Measurements from ENCODE around the gene AMOTL1. TPM values are rescaled to one million over a fixed set of nuclear protein-coding genes. Genes with fewer than 3 reads are reported as not detected.

AMOTL1 gene
- total RNA-seq, 5 donors from 2014 or later (not counting 1 experiment from before 2014, with no cell fraction given): 0.07 to 1.2 (median 0.35) TPM

- Mint-ChIP-seq H3K36me3 (no peaks in the 10 kb centered on the region), H3K4me3 (peak overlapping the region; percentile 40 to 67 (median 49)), H3K27ac (no peak overlapping the region), H3K27me3 (peaks cover 31 to 42% of the 10 kb centered on the region in 2 donors), H3K4me1 (peaks cover 14% of the 10 kb centered on the region in 3 donors), H3K9me3 (no peaks in the 10 kb centered on the region)
- Histone ChIP-seq H3K36me3 (ENCODE audit: control insufficient read depth in 2 of 2, extremely low read depth in 1 of 2, insufficient read depth in 1 of 2, low read length in 1 of 2) (no peaks in the 10 kb centered on the region), H3K27ac (ENCODE audit: low read length) (no peak overlapping the region), H3K27me3 (replicated peaks in 1 of 2; ENCODE audit: control insufficient read depth in 2 of 2, extremely low read depth in 1 of 2, insufficient read depth in 2 of 2, low read length in 1 of 2) (peaks cover 12 to 35% of the 10 kb centered on the region in 2 experiments), H3K9me3 (no peaks in the 10 kb centered on the region), H3K4me3 (ENCODE audit: control insufficient read depth in 1 of 2, extremely low read depth in 1 of 2, low read length in 1 of 2) (peak overlapping the region in 1 of 2 donors; percentile 79), H3K4me1 (ENCODE audit: control insufficient read depth in 1 of 2, extremely low read depth in 1 of 2, insufficient read depth in 2 of 2, low read length in 2 of 2) (peaks cover 8 to 9% of the 10 kb centered on the region in 2 experiments)
- DNase-seq (peak in 1 of 35 experiments; percentile 5), ATAC-seq (replicated peaks in 1 of 4) (peak in 1 of 4 experiments; percentile 41)
- WGBS (ENCODE audit: insufficient coverage): 3% methylated on average over 23 of the region's 35 CpGs
- ChIA-PET POLR2A (interaction anchor here in 1 of 2 donors (0.7 kb wide), 1 partner anchor 582 kb away, joined by 3 read pairs; no protein-coding TSS in a partner anchor), CTCF (no interaction called here)
These were observed 27.0 kb upstream of the AMOTL1 start for GRCh38 chr11:94741022-94741679.

- Mint-ChIP-seq H3K36me3 (no peaks in the 10 kb centered on the region), H3K4me1 (peaks cover 14% of the 10 kb centered on the region in 3 donors), H3K9me3 (no peaks in the 10 kb centered on the region), H3K27ac (no peak overlapping the region), H3K27me3 (peaks cover 41 to 48% of the 10 kb centered on the region in 2 donors), H3K4me3 (no peak overlapping the region)
- no peak for ATAC-seq (replicated peaks in 1 of 4)
- H3K4me3 ChIP-seq (ENCODE audit: control insufficient read depth in 1 of 2, extremely low read depth in 1 of 2, low read length in 1 of 2): no peak overlapping the region
- no CpG with 5 or more reads among the region's 2 CpGs for whole genome bisulfite sequencing (ENCODE audit: insufficient coverage)
- H3K27ac ChIP-seq (ENCODE audit: low read length): no peak overlapping the region
- ChIA-PET POLR2A (no interaction called here), CTCF (no interaction called here)
- H3K36me3 ChIP-seq (ENCODE audit: control insufficient read depth in 2 of 2, extremely low read depth in 1 of 2, insufficient read depth in 1 of 2, low read length in 1 of 2): no peaks in the 10 kb centered on the region
- H3K9me3 ChIP-seq: no peaks in the 10 kb centered on the region
- peaks cover 12 to 36% of the 10 kb centered on the region in 2 experiments for H3K27me3 ChIP-seq (replicated peaks in 1 of 2; ENCODE audit: control insufficient read depth in 2 of 2, extremely low read depth in 1 of 2, insufficient read depth in 2 of 2, low read length in 1 of 2)
- H3K4me1 ChIP-seq (ENCODE audit: control insufficient read depth in 1 of 2, extremely low read depth in 1 of 2, insufficient read depth in 2 of 2, low read length in 2 of 2): peaks cover 8 to 9% of the 10 kb centered on the region in 2 experiments
- DNase-seq: no peak
These were observed 25.5 kb upstream of the AMOTL1 start for GRCh38 chr11:94742665-94743064.

GRCh38 chr11:94746721-94747120 lies 21.4 kb upstream of the AMOTL1 start:
- CTCF ChIA-PET: no interaction called here
- peaks cover 53 to 55% of the 10 kb centered on the region in 2 donors for H3K27me3 Mint-ChIP-seq
- POLR2A ChIA-PET: no interaction called here
- no peak overlapping the region for H3K4me3 Mint-ChIP-seq
- H3K9me3 Mint-ChIP-seq: no peaks in the 10 kb centered on the region
- no peak overlapping the region for H3K27ac Mint-ChIP-seq
- Histone ChIP-seq H3K27ac (ENCODE audit: low read length) (no peak overlapping the region), H3K4me1 (ENCODE audit: control insufficient read depth in 1 of 2, extremely low read depth in 1 of 2, insufficient read depth in 2 of 2, low read length in 2 of 2) (peaks cover 0 to 1% of the 10 kb centered on the region in 2 experiments), H3K4me3 (ENCODE audit: control insufficient read depth in 1 of 2, extremely low read depth in 1 of 2, low read length in 1 of 2) (no peak overlapping the region), H3K9me3 (no peaks in the 10 kb centered on the region), H3K27me3 (replicated peaks in 1 of 2; ENCODE audit: control insufficient read depth in 2 of 2, extremely low read depth in 1 of 2, insufficient read depth in 2 of 2, low read length in 1 of 2) (peaks cover 4 to 18% of the 10 kb centered on the region in 2 experiments), H3K36me3 (ENCODE audit: control insufficient read depth in 2 of 2, extremely low read depth in 1 of 2, insufficient read depth in 1 of 2, low read length in 1 of 2) (no peaks in the 10 kb centered on the region)
- no peaks in the 10 kb centered on the region for H3K36me3 Mint-ChIP-seq
- peaks cover 4 to 5% (median 4%) of the 10 kb centered on the region in 3 donors for H3K4me1 Mint-ChIP-seq
- 67% methylated on average over 3 of the region's 3 CpGs for WGBS (ENCODE audit: insufficient coverage)
- ATAC-seq (replicated peaks in 1 of 4): no peak
- no peak for DNase-seq

- Histone ChIP-seq H3K4me1 (ENCODE audit: control insufficient read depth in 1 of 2, extremely low read depth in 1 of 2, insufficient read depth in 2 of 2, low read length in 2 of 2) (no peaks in the 10 kb centered on the region), H3K27me3 (replicated peaks in 1 of 2; ENCODE audit: control insufficient read depth in 2 of 2, extremely low read depth in 1 of 2, insufficient read depth in 2 of 2, low read length in 1 of 2) (peaks cover 1 to 16% of the 10 kb centered on the region in 2 experiments), H3K36me3 (ENCODE audit: control insufficient read depth in 2 of 2, extremely low read depth in 1 of 2, insufficient read depth in 1 of 2, low read length in 1 of 2) (no peaks in the 10 kb centered on the region), H3K27ac (ENCODE audit: low read length) (no peak overlapping the region), H3K4me3 (ENCODE audit: control insufficient read depth in 1 of 2, extremely low read depth in 1 of 2, low read length in 1 of 2) (no peak overlapping the region), H3K9me3 (no peaks in the 10 kb centered on the region)
- no peak for ATAC-seq (replicated peaks in 1 of 4)
- peaks cover 0 to under 1% (median 0%) of the 10 kb centered on the region in 3 donors for H3K4me1 Mint-ChIP-seq
- DNase-seq: no peak
- no peak overlapping the region for H3K27ac Mint-ChIP-seq
- no peaks in the 10 kb centered on the region for H3K9me3 Mint-ChIP-seq
- H3K36me3 Mint-ChIP-seq: no peaks in the 10 kb centered on the region
- CTCF ChIA-PET: no interaction called here
- peaks cover 52 to 54% of the 10 kb centered on the region in 2 donors for H3K27me3 Mint-ChIP-seq
- H3K4me3 Mint-ChIP-seq: no peak overlapping the region
- POLR2A ChIA-PET: no interaction called here
These were observed 21.0 kb upstream of the AMOTL1 start for GRCh38 chr11:94747146-94747545.

- peaks cover 0 to 16% of the 10 kb centered on the region in 2 experiments for H3K27me3 ChIP-seq (replicated peaks in 1 of 2; ENCODE audit: control insufficient read depth in 2 of 2, extremely low read depth in 1 of 2, insufficient read depth in 2 of 2, low read length in 1 of 2)
These were observed 20.5 kb upstream of the AMOTL1 start for GRCh38 chr11:94747601-94748041.

GRCh38 chr11:94749369-94749768 lies 18.8 kb upstream of the AMOTL1 start:
- Histone ChIP-seq H3K27ac (ENCODE audit: low read length) (no peak overlapping the region), H3K36me3 (ENCODE audit: control insufficient read depth in 2 of 2, extremely low read depth in 1 of 2, insufficient read depth in 1 of 2, low read length in 1 of 2) (no peaks in the 10 kb centered on the region), H3K4me3 (ENCODE audit: control insufficient read depth in 1 of 2, extremely low read depth in 1 of 2, low read length in 1 of 2) (no peak overlapping the region), H3K9me3 (no peaks in the 10 kb centered on the region), H3K4me1 (ENCODE audit: control insufficient read depth in 1 of 2, extremely low read depth in 1 of 2, insufficient read depth in 2 of 2, low read length in 2 of 2) (no peaks in the 10 kb centered on the region), H3K27me3 (replicated peaks in 1 of 2; ENCODE audit: control insufficient read depth in 2 of 2, extremely low read depth in 1 of 2, insufficient read depth in 2 of 2, low read length in 1 of 2) (peaks cover 0 to 13% of the 10 kb centered on the region in 2 experiments)
- H3K9me3 Mint-ChIP-seq: no peaks in the 10 kb centered on the region
- no peaks in the 10 kb centered on the region for H3K4me1 Mint-ChIP-seq
- DNase-seq: no peak
- no peak overlapping the region for H3K27ac Mint-ChIP-seq
- no peaks in the 10 kb centered on the region for H3K36me3 Mint-ChIP-seq
- peaks cover 42 to 47% of the 10 kb centered on the region in 2 donors for H3K27me3 Mint-ChIP-seq
- POLR2A ChIA-PET: no interaction called here
- WGBS (ENCODE audit: insufficient coverage): 88% methylated on average over 2 of the region's 4 CpGs
- H3K4me3 Mint-ChIP-seq: no peak overlapping the region
- CTCF ChIA-PET: no interaction called here
- no peak for ATAC-seq (replicated peaks in 1 of 4)

More at GRCh38 chr11:94747601-94748041, 20.5 kb upstream of the AMOTL1 start:
- H3K27ac Mint-ChIP-seq: no peak overlapping the region
- Histone ChIP-seq H3K27ac (ENCODE audit: low read length) (no peak overlapping the region), H3K4me3 (ENCODE audit: control insufficient read depth in 1 of 2, extremely low read depth in 1 of 2, low read length in 1 of 2) (no peak overlapping the region), H3K36me3 (ENCODE audit: control insufficient read depth in 2 of 2, extremely low read depth in 1 of 2, insufficient read depth in 1 of 2, low read length in 1 of 2) (no peaks in the 10 kb centered on the region), H3K4me1 (ENCODE audit: control insufficient read depth in 1 of 2, extremely low read depth in 1 of 2, insufficient read depth in 2 of 2, low read length in 2 of 2) (no peaks in the 10 kb centered on the region), H3K9me3 (no peaks in the 10 kb centered on the region)
- 72% methylated on average over 2 of the region's 4 CpGs for WGBS (ENCODE audit: insufficient coverage)
- no peak for ATAC-seq (replicated peaks in 1 of 4)
- ChIA-PET POLR2A (no interaction called here), CTCF (no interaction called here)
- H3K4me1 Mint-ChIP-seq: no peaks in the 10 kb centered on the region
- H3K27me3 Mint-ChIP-seq: peaks cover 50 to 53% of the 10 kb centered on the region in 2 donors
- no peaks in the 10 kb centered on the region for H3K9me3 Mint-ChIP-seq
- no peak overlapping the region for H3K4me3 Mint-ChIP-seq
- no peaks in the 10 kb centered on the region for H3K36me3 Mint-ChIP-seq
- DNase-seq: no peak
